Type B pancreatic cell (in vitro differentiated cells): Measurements from ENCODE around the gene MSH3. TPM values are rescaled to one million over a fixed set of nuclear protein-coding genes. Genes with fewer than 3 reads are reported as not detected.
A peak's percentile ranks its signal among the peaks of the same experiment; 100 is the strongest.
"Not testable (repeated sequence)": the region's sequence is repeated elsewhere in the genome, so short reads cannot be mapped to it uniquely, and the experiment has no call there.

Source experiments
- DNase-seq: peaks from one replicate; pipeline ENCODE4 v3.0.0; 2021; ENCODE audit warnings: mixed read lengths; ENCODE audit not compliant: unreplicated experiment; ENCODE audit errors: extremely low spot score
- H3K27ac Mint-ChIP-seq: 2 replicates; pipeline ENCODE4 v1.8.0; 2021; ENCODE audit warnings: mild to moderate bottlenecking, mixed read lengths
- H3K27me3 Mint-ChIP-seq: 2 replicates; pipeline ENCODE4 v1.8.0; 2021; ENCODE audit warnings: mixed read lengths
- H3K36me3 Mint-ChIP-seq: 2 replicates; pipeline ENCODE4 v1.8.0; 2021; ENCODE audit warnings: mixed read lengths
- H3K4me1 Mint-ChIP-seq: one replicate; pipeline ENCODE4 v1.8.0; 2021; ENCODE audit warnings: mixed read lengths; ENCODE audit not compliant: unreplicated experiment
- H3K4me3 Mint-ChIP-seq: 2 replicates; pipeline ENCODE4 v1.8.0; 2021; ENCODE audit warnings: mild to moderate bottlenecking, mixed read lengths
- H3K9me3 Mint-ChIP-seq: 2 replicates; pipeline ENCODE4 v1.8.0; 2021; ENCODE audit warnings: mixed read lengths
- CTCF ChIP-seq: fragments of 200-600 bp; sonication (generic); conservative IDR thresholded peaks from 2 replicates; pipeline ENCODE4 v1.5.0; 2021; ENCODE audit warnings: antibody characterized with exemption, mild to moderate bottlenecking
- total RNA-seq: library from RNA; stranded (reverse); gene quantifications from 2 replicates; pipeline ENCODE4 v1.2.1, GENCODE V29; 2021; ENCODE audit warnings: low replicate concordance

MSH3 gene
- total RNA-seq, 1 donor from 2014 or later: 13.9 TPM

- TF ChIP-seq CTCF: no peak
- Mint-ChIP-seq H3K9me3 (no peaks in the 10 kb centered on the region), H3K4me3 (no peak overlapping the region), H3K36me3 (peaks cover 19% of the 10 kb centered on the region), H3K27me3 (no peaks in the 10 kb centered on the region), H3K27ac (no peak overlapping the region), H3K4me1 (peaks cover 8% of the 10 kb centered on the region)
- DNase-seq: no peak
These were observed 82.3 kb downstream of the MSH3 start for GRCh38 chr5:80736730-80737129.

DNA sequence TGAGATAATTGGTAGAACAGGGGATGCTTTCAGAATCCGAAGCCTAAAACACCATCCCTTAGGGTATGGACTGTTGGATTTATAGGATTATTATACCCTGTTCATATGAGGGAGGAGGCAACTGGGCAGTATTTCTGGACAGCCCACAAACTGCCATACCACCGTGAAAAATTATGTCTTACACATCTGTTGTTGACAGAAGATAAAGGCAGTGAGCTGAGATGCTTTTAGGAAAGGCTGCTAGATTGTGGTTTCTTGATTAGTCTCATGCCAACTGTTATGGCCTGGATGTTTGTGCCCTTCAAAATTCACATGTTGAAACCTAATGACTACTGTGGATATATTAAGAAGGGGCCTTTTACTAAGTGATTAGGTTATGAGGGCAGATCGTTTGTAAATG, 84.0 kb downstream of the MSH3 start:
- H3K4me3 Mint-ChIP-seq: no peak overlapping the region
- peaks cover 16% of the 10 kb centered on the region for H3K36me3 Mint-ChIP-seq
- no peak overlapping the region for H3K27ac Mint-ChIP-seq
- DNase-seq: no peak
- H3K4me1 Mint-ChIP-seq: peaks cover 8% of the 10 kb centered on the region
- H3K9me3 Mint-ChIP-seq: no peaks in the 10 kb centered on the region
- no peaks in the 10 kb centered on the region for H3K27me3 Mint-ChIP-seq
- TF ChIP-seq CTCF: no peak

GRCh38 chr5:80739057-80739456, 84.6 kb downstream of the MSH3 start:
- no peak for TF ChIP-seq CTCF
- no peaks in the 10 kb centered on the region for H3K9me3 Mint-ChIP-seq
- H3K36me3 Mint-ChIP-seq: peaks cover 13% of the 10 kb centered on the region
- H3K27me3 Mint-ChIP-seq: no peaks in the 10 kb centered on the region
- H3K4me3 Mint-ChIP-seq: no peak overlapping the region
- no peak overlapping the region for H3K27ac Mint-ChIP-seq
- no peak for DNase-seq
- H3K4me1 Mint-ChIP-seq: peaks cover 8% of the 10 kb centered on the region

GRCh38 chr5:80739496-80739895, 85.0 kb downstream of the MSH3 start:
- Mint-ChIP-seq H3K27me3 (no peaks in the 10 kb centered on the region), H3K9me3 (no peaks in the 10 kb centered on the region), H3K4me1 (peaks cover 8% of the 10 kb centered on the region), H3K4me3 (no peak overlapping the region), H3K27ac (peak overlapping the region; percentile 50), H3K36me3 (peaks cover 12% of the 10 kb centered on the region)
- no peak for DNase-seq
- no peak for TF ChIP-seq CTCF

DNA sequence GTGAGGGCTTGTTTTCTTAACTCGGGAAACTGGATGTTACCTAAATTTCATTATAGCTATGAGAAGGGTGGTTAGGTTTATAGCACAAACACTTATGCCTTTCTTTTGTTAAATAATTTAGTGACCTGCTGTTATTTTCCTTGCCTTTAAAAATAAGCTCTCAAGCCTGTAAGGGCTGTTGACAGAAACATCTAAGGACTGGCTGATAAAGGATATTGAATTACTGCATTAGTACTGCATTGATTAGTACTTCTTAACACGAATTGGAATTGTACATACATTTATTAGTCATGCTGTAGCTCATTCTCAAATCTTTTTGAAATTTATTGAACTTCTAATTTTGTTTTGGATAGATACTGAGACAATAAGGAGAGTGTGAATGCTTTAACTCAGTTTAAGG, 85.4 kb downstream of the MSH3 start:
- Mint-ChIP-seq H3K27me3 (no peaks in the 10 kb centered on the region), H3K4me3 (no peak overlapping the region), H3K9me3 (no peaks in the 10 kb centered on the region), H3K36me3 (peaks cover 16% of the 10 kb centered on the region), H3K4me1 (peaks cover 8% of the 10 kb centered on the region), H3K27ac (peak overlapping the region; percentile 50)
- no peak for DNase-seq
- TF ChIP-seq CTCF: no peak

DNA sequence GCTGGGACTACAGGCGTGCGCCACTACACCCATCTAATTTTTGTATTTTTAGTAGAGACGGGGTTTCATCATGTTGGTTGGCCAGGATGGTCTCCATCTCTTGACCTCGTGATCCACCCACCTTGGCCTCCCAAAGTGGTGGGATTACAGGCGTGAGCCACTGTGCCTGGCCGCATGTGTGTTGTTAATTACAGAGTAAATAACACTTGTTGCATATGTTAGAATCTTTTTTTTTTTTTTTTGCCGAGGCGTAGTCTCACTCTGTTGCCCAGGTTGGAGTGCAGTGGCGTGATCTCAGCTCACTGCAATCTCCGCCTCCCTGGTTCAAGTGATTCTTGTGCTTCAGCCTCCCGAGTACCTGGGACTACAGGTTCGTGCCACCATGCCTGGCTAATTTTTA, 86.0 kb downstream of the MSH3 start:
- DNase-seq, H3K4me3 Mint-ChIP-seq, H3K4me1 Mint-ChIP-seq, H3K27ac Mint-ChIP-seq, H3K27me3 Mint-ChIP-seq, H3K9me3 Mint-ChIP-seq: not testable (repeated sequence)
- H3K36me3 Mint-ChIP-seq: peaks cover 20% of the 10 kb centered on the region
